ENCODE results near the gene DHRSX. TPM values are rescaled to one million over a fixed set of nuclear protein-coding genes. Genes with fewer than 3 reads are reported as not detected.
"Not testable (repeated sequence)": the region's sequence is repeated elsewhere in the genome, so short reads cannot be mapped to it uniquely, and the experiment has no call there.

DHRSX gene
- total RNA-seq, 1 experiment from 2014 or later, result 24.5 TPM

- peak; percentile 86 for DNase-seq (ENCODE audit: low read depth)
Measured at GRCh38 chrX:2351321-2351720, 149.5 kb downstream of the DHRSX start.

- not testable (repeated sequence) for DNase-seq (ENCODE audit: low read depth)
Measured at GRCh38 chrX:2350703-2351102, 150.1 kb downstream of the DHRSX start.

GRCh38 chrX:2350036-2350435 is 150.7 kb downstream of the DHRSX start:
- DNase-seq (ENCODE audit: low read depth), result not testable (repeated sequence)

- no peak for DNase-seq (ENCODE audit: low read depth)
Measured at GRCh38 chrX:2348211-2348610, 152.6 kb downstream of the DHRSX start.

GRCh38 chrX:2346158-2346557 is 154.6 kb downstream of the DHRSX start:
- DNase-seq (ENCODE audit: low read depth), result no peak

- no peak for DNase-seq (ENCODE audit: low read depth)
Measured at GRCh38 chrX:2345562-2345961, 155.2 kb downstream of the DHRSX start.

GRCh38 chrX:2343413-2343812 is 157.4 kb downstream of the DHRSX start:
- DNase-seq (ENCODE audit: low read depth), result no peak

- peak; percentile 80 for DNase-seq (ENCODE audit: low read depth)
Measured at GRCh38 chrX:2342874-2343273, 157.9 kb downstream of the DHRSX start.

GRCh38 chrX:2342281-2342688 is 158.5 kb downstream of the DHRSX start:
- DNase-seq (ENCODE audit: low read depth), result no peak

GRCh38 chrX:2340991-2341390 is 159.8 kb downstream of the DHRSX start:
- no peak for DNase-seq (ENCODE audit: low read depth)

- no peak for DNase-seq (ENCODE audit: low read depth)
Measured at GRCh38 chrX:2336181-2336580, 164.6 kb downstream of the DHRSX start.

- DNase-seq (ENCODE audit: low read depth), result peak; percentile 63
Measured at GRCh38 chrX:2334237-2334636, 166.5 kb downstream of the DHRSX start.

GRCh38 chrX:2332252-2332651 is 168.5 kb downstream of the DHRSX start:
- DNase-seq (ENCODE audit: low read depth), result no peak

- DNase-seq (ENCODE audit: low read depth), result no peak
Measured at GRCh38 chrX:2330910-2331309, 169.9 kb downstream of the DHRSX start.

GRCh38 chrX:2330487-2330886 is 170.3 kb downstream of the DHRSX start:
- DNase-seq (ENCODE audit: low read depth), result no peak

- no peak for DNase-seq (ENCODE audit: low read depth)
Measured at GRCh38 chrX:2327423-2327822, 173.4 kb downstream of the DHRSX start.

- no peak for DNase-seq (ENCODE audit: low read depth)
Measured at GRCh38 chrX:2325076-2325784, 175.5 kb downstream of the DHRSX start.

GRCh38 chrX:2324151-2324550 is 176.6 kb downstream of the DHRSX start:
- DNase-seq (ENCODE audit: low read depth), result no peak

GRCh38 chrX:2321411-2321810 is 179.4 kb downstream of the DHRSX start:
- DNase-seq (ENCODE audit: low read depth), result no peak

GRCh38 chrX:2320580-2321327 is 180.0 kb downstream of the DHRSX start:
- no peak for DNase-seq (ENCODE audit: low read depth)

GRCh38 chrX:2320089-2320488 is 180.7 kb downstream of the DHRSX start:
- no peak for DNase-seq (ENCODE audit: low read depth)

- DNase-seq (ENCODE audit: low read depth), result no peak
Measured at GRCh38 chrX:2318371-2318770, 182.4 kb downstream of the DHRSX start.

GRCh38 chrX:2317527-2318055 is 183.2 kb downstream of the DHRSX start:
- no peak for DNase-seq (ENCODE audit: low read depth)
